ENCODE data around the gene AKAIN1. TPM values are rescaled to one million over a fixed set of nuclear protein-coding genes. Genes with fewer than 3 reads are reported as not detected.

Gene AKAIN1
- total RNA-seq, 1 experiment from 2014 or later, result not detected

- no peak for DNase-seq (ENCODE audit: low spot score)
Observed at GRCh38 chr18:5095239-5095638, 101.8 kb downstream of the AKAIN1 start.

GRCh38 chr18:5093902-5094301 is 103.2 kb downstream of the AKAIN1 start:
- no peak for DNase-seq (ENCODE audit: low spot score)

Other genes with a start within 250 kb of the AKAIN1 start
- gene ZBTB14, start 98.5 kb upstream of the AKAIN1 start, total RNA-seq (2014; rRNA removed; shearing (Covaris generic)), result 18.2 and 20.9 TPM in 2 replicates